ENCODE data around the gene TPGS2.

The TPGS2 gene

GRCh38 chr18:36805105-36805504, 23.7 kb downstream of the TPGS2 start:
- no peaks in the 10 kb centered on the region for H4K20me1 ChIP-seq (ENCODE audit: low read depth, low read length)
- H3K27ac ChIP-seq (ENCODE audit: low read depth, low read length), result no peak overlapping the region
- peaks cover 34% of the 10 kb centered on the region; the same call in 1 of the 2 replicates for H3K36me3 ChIP-seq (ENCODE audit: low read length)
- H3K79me2 ChIP-seq (ENCODE audit: insufficient read depth, low read length), result no peaks in the 10 kb centered on the region
- no peak overlapping the region for H3K4me3 ChIP-seq (ENCODE audit: insufficient read depth, low read length, poor library complexity, severe bottlenecking)
- H3K4me2 ChIP-seq (ENCODE audit: low read depth, low read length, poor library complexity, severe bottlenecking), result no peak overlapping the region
- TF ChIP-seq EZH2phosphoT487 (conservative IDR thresholded peaks at IDR 0.05; ENCODE audit: low read length) (no peak), CTCF (IDR thresholded peaks at IDR 0.05; ENCODE audit: insufficient read depth, low read length, poor library complexity, severe bottlenecking) (no peak)
- no peak overlapping the region for H2AFZ ChIP-seq (ENCODE audit: low read depth, low read length, severe bottlenecking)
- H3K27me3 ChIP-seq (ENCODE audit: low read length), result no peaks in the 10 kb centered on the region
- H3K9ac ChIP-seq (ENCODE audit: low read length), result no peak overlapping the region
- H3K9me3 ChIP-seq (ENCODE audit: insufficient read depth, low read length), result no peaks in the 10 kb centered on the region
- no peaks in the 10 kb centered on the region for H3K9me2 ChIP-seq (replicated peaks; ENCODE audit: insufficient read depth, low read length)
- no peaks in the 10 kb centered on the region for H3F3A ChIP-seq (ENCODE audit: insufficient read depth)

GRCh38 chr18:36798738-36799473, 29.9 kb downstream of the TPGS2 start:
- Histone ChIP-seq H2AFZ (ENCODE audit: low read depth, low read length, severe bottlenecking) (no peak overlapping the region), H3K9me3 (ENCODE audit: insufficient read depth, low read length) (no peaks in the 10 kb centered on the region), H3K79me2 (ENCODE audit: insufficient read depth, low read length) (no peaks in the 10 kb centered on the region), H3K9ac (ENCODE audit: low read length) (no peak overlapping the region), H3K4me3 (ENCODE audit: insufficient read depth, low read length, poor library complexity, severe bottlenecking) (no peak overlapping the region), H3K27ac (ENCODE audit: low read depth, low read length) (no peak overlapping the region), H3K9me2 (replicated peaks; ENCODE audit: insufficient read depth, low read length) (no peaks in the 10 kb centered on the region), H3F3A (ENCODE audit: insufficient read depth) (no peaks in the 10 kb centered on the region), H3K36me3 (ENCODE audit: low read length) (peaks cover 28% of the 10 kb centered on the region; the same call in 1 of the 2 replicates), H3K27me3 (ENCODE audit: low read length) (no peaks in the 10 kb centered on the region), H4K20me1 (ENCODE audit: low read depth, low read length) (no peaks in the 10 kb centered on the region), H3K4me2 (ENCODE audit: low read depth, low read length, poor library complexity, severe bottlenecking) (no peak overlapping the region)
- TF ChIP-seq CTCF (IDR thresholded peaks at IDR 0.05; ENCODE audit: insufficient read depth, low read length, poor library complexity, severe bottlenecking) (no peak), EZH2phosphoT487 (conservative IDR thresholded peaks at IDR 0.05; ENCODE audit: low read length) (no peak)

- Histone ChIP-seq H3K4me3 (ENCODE audit: insufficient read depth, low read length, poor library complexity, severe bottlenecking) (no peak overlapping the region), H3K36me3 (ENCODE audit: low read length) (peaks cover 25% of the 10 kb centered on the region)
- TF ChIP-seq CTCF (IDR thresholded peaks at IDR 0.05; ENCODE audit: insufficient read depth, low read length, poor library complexity, severe bottlenecking), result no peak
- TF ChIP-seq EZH2phosphoT487 (conservative IDR thresholded peaks at IDR 0.05; ENCODE audit: low read length), result no peak
Observed at GRCh38 chr18:36792634-36793283, 36.0 kb downstream of the TPGS2 start.

More at GRCh38 chr18:36792634-36793283, 36.0 kb downstream of the TPGS2 start:
- H3F3A ChIP-seq (ENCODE audit: insufficient read depth), result no peaks in the 10 kb centered on the region
- H3K4me2 ChIP-seq (ENCODE audit: low read depth, low read length, poor library complexity, severe bottlenecking), result no peak overlapping the region
- H3K79me2 ChIP-seq (ENCODE audit: insufficient read depth, low read length), result no peaks in the 10 kb centered on the region
- H2AFZ ChIP-seq (ENCODE audit: low read depth, low read length, severe bottlenecking), result no peak overlapping the region
- H3K9me2 ChIP-seq (replicated peaks; ENCODE audit: insufficient read depth, low read length), result no peaks in the 10 kb centered on the region
- H4K20me1 ChIP-seq (ENCODE audit: low read depth, low read length), result no peaks in the 10 kb centered on the region
- H3K9ac ChIP-seq (ENCODE audit: low read length), result no peak overlapping the region
- no peaks in the 10 kb centered on the region for H3K27me3 ChIP-seq (ENCODE audit: low read length)
- H3K27ac ChIP-seq (ENCODE audit: low read depth, low read length), result no peak overlapping the region
- H3K9me3 ChIP-seq (ENCODE audit: insufficient read depth, low read length), result no peaks in the 10 kb centered on the region

All from SU-DHL-6 (cell line).